ENCODE measurements around the gene ITPKB. TPM values are rescaled to one million over a fixed set of nuclear protein-coding genes. Genes with fewer than 3 reads are reported as not detected.
A peak's percentile ranks its signal among the peaks of the same experiment; 100 is the strongest.

The ITPKB gene
- total RNA-seq, 1 donor from 2014 or later = 44.1 TPM

DNA sequence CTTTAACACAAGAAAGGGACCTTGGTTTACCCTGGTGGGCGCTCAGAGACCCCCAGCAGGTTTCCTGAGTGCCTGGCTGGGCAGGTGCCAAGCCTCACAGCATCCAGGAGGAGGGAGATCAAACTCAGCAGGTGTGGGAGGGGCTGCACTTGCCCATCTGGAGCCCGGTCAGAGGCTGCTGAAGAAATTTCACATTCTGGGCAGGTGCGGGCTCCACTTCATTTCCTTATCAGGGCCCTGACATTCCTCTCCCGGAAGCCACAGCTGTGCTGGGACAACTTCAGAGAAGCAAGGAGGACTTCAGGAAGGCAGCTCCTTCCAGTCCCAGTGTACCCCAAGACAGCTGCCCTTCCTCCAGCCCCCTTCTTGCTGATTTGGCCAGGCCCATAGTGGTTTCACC lies 82.9 kb downstream of the ITPKB start:
- ATAC-seq (peak; percentile 59), DNase-seq (no peak)
- H3K27me3 ChIP-seq = no peaks in the 10 kb centered on the region
- H3K9me3 ChIP-seq = no peaks in the 10 kb centered on the region
- H3K4me3 ChIP-seq = no peak overlapping the region
- H3K4me1 ChIP-seq = peaks cover 77% of the 10 kb centered on the region
- TF ChIP-seq CTCF (IDR thresholded peaks at IDR 0.05) = no peak
- intact Hi-C loops (cut with DNase I) = no loop called here
- no peaks in the 10 kb centered on the region for H3K36me3 ChIP-seq
- H3K27ac ChIP-seq = peak overlapping the region; percentile 58

DNA sequence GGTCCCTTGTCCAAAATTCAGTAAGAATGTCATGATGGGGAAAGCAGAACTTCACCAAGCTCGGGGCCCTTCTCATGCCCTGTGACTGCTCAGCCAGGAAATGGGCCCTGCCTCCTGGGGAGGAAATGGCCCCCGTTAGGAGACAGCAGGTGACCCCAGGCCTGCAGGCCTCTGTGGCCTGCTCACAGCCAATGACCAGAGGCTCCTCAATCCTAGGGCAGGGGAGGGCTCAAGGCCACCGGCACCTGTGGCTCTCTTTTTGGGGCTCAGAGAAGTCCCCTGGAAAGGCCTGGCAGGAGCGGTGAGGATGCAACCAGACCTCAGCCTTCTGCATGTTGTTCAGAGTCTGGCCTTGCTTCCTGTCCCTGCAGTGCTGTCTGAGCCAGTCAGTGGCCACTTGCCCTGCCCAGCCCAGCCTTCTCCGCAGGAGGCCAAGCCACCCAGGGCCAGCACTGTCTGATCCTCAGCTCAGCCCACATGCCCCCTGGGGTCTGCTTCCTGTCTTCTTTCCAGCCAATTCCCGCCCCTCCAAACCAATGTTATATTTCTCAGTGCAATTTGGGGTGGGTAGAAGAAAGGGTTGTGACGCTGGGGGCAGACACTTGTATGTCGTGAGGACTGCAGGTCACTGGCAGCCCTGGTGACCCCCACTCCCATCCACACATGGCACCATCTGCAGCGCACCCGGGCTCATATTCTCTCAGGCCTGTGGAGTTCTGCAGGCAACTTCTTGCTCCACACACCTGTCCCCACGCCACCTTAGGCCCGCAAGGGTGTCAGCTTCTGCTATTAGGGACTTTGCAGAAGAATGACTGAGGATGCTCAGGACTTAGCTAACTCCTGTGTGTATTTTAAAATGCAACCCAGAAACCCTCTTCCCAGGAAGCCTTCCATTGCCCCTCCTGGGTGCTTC lies 83.6 kb downstream of the ITPKB start:
- Histone ChIP-seq H3K27ac (peak overlapping the region; percentile 58), H3K9me3 (no peaks in the 10 kb centered on the region), H3K4me3 (no peak overlapping the region), H3K4me1 (peaks cover 74% of the 10 kb centered on the region), H3K36me3 (no peaks in the 10 kb centered on the region), H3K27me3 (no peaks in the 10 kb centered on the region)
- DNase-seq (no peak), ATAC-seq (peak; percentile 22)
- TF ChIP-seq CTCF (IDR thresholded peaks at IDR 0.05) = no peak
- intact Hi-C loops (cut with DNase I) = no loop called here

- Histone ChIP-seq H3K36me3 (no peaks in the 10 kb centered on the region), H3K4me1 (peaks cover 74% of the 10 kb centered on the region), H3K4me3 (no peak overlapping the region), H3K27me3 (no peaks in the 10 kb centered on the region), H3K27ac (peak overlapping the region; percentile 66), H3K9me3 (no peaks in the 10 kb centered on the region)
- no peak for TF ChIP-seq CTCF (IDR thresholded peaks at IDR 0.05)
- ATAC-seq (no peak), DNase-seq (no peak)
- intact Hi-C loops (cut with DNase I) = no loop called here
These were observed 84.4 kb downstream of the ITPKB start for GRCh38 chr1:226654668-226655055.

GRCh38 chr1:226654046-226654667 lies 84.9 kb downstream of the ITPKB start:
- Histone ChIP-seq H3K4me1 (peaks cover 70% of the 10 kb centered on the region), H3K4me3 (no peak overlapping the region), H3K36me3 (no peaks in the 10 kb centered on the region), H3K9me3 (no peaks in the 10 kb centered on the region), H3K27me3 (no peaks in the 10 kb centered on the region), H3K27ac (peak overlapping the region; percentile 66)
- ATAC-seq (no peak), DNase-seq (no peak)
- intact Hi-C loops (cut with DNase I) = no loop called here
- TF ChIP-seq CTCF (IDR thresholded peaks at IDR 0.05) = no peak

DNA sequence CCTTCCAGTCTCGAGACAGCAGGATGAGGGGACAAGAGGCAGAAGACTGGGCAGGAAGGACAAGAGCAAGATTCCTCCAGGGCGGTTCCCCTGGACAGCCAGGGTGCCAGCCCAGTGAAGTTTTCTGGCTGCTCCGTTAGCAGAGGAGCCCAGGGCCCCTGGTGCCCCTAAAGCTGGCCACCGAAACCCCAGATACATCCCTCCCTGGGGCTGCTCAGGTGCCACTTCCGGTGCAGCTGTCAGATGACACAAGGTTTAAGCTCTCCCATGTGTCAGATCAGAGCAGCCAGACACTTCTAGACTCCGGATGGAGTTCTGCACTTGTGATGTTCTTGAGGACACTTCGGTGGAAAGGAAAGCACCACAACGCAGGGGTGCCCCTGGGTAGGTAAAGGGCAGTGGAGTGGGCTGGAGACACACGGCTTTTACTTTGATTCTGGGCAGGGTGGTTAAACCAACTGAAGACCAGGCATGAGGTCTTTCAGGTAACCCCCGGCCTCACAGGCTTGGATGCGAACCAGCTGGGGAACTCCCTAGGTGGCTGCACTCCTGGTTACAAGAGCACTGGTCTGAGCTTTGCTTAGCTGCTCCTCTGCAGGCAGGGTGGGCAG lies 85.7 kb downstream of the ITPKB start:
- TF ChIP-seq CTCF (IDR thresholded peaks at IDR 0.05) = no peak
- Histone ChIP-seq H3K9me3 (no peaks in the 10 kb centered on the region), H3K4me1 (peaks cover 67% of the 10 kb centered on the region), H3K27me3 (no peaks in the 10 kb centered on the region), H3K27ac (peak overlapping the region; percentile 66), H3K4me3 (no peak overlapping the region), H3K36me3 (peaks cover 3% of the 10 kb centered on the region)
- intact Hi-C loops (cut with DNase I) = no loop called here
- ATAC-seq (peak; percentile 1), DNase-seq (no peak)
